Amniotic epithelial cell (primary cell): ENCODE data around the gene IL18.
"Not testable (repeated sequence)": the region's sequence is repeated elsewhere in the genome, so short reads cannot be mapped to it uniquely, and the experiment has no call there.

ENCODE experiments used
- DNase-seq: peaks from one replicate; pipeline ENCODE4 v3.0.0-alpha.2; 2010; ENCODE audit warnings: low read depth

Gene IL18

DNA sequence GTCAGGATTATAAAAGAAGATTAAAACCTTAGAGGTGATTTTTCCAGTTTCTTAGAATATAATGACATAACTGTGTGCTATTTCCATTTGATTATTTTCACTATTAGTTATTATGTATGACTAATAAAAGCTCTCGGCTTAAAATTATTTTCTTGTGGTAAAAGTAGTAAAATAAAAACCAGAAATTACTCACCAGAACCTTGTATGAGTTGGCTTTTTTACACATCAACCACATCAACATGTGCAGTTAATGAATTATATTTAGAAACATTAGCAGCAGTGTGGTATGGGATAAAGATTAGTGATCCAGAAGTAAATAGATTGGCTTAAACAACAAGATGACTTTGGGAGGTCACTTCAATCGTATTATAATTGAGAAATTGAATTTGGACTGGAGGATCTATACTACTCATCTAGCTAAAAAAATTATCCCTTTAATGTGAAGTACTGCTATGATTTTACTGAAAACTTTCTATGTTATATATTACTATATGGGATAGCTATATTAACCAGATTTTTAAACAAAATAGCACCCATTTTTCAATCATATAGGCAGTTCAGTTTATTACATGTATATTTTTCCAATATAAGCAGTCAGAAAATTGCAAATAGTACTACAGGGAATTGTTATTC, 8.6 kb upstream of the IL18 start:
- peak; percentile 52 for DNase-seq

DNA sequence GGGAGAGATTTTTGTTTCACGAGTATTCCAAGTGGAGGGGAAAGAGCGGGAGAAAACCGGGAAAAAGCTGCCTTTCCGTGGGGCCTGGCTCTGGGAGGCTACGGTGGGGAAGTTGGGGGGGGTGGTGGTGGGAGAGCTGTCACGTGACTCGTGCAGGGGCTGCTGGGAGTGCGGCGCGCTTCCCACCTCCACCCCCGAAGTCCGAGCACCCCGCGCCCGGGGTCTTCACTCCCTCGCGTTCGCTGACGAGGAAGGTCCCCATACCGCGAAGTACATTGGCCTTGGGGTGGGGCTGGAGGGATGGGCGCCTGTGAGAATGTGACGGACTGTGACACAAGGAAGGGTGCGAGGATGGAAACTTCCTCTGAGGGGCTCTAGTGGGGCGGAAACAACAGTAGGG, 3.3 kb upstream of the IL18 start, which contains the start of gene TEX12:
Gene TEX12 (plus strand): TSS at position 228 of the 400 bp plus-strand sequence. CDS start 1,897 bp downstream, outside the sequence.
- no peak for DNase-seq

DNA sequence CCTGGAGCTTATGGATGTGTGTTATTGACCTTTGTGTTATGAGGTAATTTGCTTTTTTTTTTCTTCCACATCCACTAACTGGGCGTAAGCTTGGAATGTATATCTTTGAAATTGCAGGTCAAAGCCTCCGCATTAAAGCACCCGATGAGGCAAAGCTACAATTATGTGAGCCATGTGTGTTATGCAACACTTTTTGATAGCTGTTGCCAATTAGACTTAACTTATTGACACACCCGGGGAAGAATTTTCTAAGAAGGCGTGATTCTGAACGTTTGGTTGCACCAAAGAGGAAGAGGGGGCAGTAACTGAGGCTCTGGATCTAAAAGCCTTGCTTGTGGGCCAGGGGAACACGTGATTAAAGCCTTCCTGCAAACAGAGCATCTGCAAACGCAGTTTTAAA, 2.7 kb upstream of the IL18 start:
- DNase-seq = peak; percentile 86

DNA sequence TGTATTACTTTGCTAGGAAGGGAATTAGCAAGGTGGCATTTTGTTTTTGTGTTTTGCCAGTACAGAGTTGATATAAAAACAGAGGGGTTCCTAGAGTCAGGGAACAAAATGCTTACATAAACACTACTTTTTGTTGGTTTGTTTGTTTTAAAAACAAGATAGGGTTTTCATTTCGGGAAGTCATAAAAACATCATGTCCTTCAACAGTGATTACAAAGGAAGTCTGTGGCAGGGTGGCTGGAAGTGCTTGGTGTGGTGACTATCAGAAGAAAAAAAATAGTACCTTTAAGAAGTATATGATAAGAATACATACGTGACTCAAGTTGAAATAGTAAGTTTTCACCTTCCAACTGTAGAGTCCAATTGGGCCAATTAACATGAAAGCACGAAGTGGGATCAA, 1.2 kb upstream of the IL18 start:
- no peak for DNase-seq

DNA sequence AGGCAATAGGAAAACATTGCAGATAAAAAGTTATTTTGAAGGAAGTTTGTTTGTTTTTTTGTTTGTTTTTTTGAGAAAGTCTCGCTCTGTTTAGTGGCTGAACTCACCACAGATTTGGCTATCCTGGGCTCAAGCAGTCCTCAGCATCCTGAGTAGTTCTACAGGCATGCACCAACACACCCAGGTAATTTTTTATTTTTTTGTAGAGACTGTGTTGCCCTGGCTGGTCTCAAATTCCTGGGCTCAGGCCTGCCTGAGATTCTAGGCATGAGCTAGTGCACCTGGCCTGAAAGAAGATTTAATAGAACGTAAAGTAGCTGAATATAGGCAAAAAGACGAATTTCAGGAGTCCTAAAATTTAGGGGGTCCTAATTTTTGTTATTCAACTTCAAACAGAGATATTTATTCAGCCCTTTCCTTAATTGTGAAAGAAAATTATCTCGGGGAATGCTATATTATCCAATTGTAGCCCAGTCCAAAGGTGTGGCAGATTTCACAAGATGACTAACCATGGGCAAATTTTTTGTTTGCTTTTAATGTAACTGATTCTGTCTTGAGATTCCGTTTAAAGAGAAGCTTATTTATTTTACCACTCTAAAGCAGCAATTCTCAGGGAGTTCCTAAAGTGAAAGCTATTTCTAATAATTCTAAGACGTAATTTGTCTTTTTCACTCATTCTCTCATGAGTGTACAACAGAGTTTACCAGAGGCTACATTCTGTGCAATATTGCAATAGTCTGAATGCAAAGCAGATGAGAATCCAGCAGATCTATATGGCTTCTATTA, 940 bp downstream of the IL18 start:
- DNase-seq = no peak

DNA sequence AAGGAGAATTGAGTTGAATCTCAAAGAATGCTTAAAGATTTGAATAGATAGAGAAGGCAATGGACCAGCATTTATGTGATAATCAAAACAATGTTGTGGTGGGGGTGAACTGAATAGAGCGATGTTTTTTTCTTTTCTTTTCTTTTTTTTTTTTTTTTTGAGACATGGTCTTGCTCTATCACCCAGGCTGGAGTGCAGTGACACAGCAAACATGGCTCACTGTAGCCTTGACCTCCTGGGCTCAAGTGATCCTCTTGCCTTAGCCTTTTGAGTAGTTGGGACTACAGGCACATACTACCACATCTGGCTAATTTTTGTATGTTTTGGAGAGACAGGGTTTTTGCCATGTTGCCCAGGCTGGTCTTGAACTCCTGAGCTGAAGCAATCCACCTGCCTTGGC, 1.7 kb downstream of the IL18 start:
- DNase-seq = not testable (repeated sequence)

DNA sequence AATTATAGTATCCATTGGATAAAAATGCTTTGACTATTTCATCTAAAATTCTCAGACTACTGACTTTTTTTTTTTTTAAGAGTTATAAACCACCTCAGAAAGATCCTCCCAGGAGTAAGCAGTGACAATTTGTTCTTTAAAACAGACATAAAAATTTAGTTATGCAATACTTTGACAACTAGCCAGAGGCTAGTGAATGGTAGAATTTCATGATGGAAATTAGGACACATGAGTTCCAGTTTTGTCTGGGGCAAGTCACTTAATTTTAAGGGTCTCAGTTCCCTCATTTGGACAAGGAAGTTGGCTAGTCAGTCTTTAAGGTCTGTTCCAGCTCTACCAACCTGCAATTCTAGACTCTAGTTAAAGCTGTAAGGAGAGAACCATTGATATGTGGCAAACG, 2.9 kb downstream of the IL18 start:
- DNase-seq = no peak

DNA sequence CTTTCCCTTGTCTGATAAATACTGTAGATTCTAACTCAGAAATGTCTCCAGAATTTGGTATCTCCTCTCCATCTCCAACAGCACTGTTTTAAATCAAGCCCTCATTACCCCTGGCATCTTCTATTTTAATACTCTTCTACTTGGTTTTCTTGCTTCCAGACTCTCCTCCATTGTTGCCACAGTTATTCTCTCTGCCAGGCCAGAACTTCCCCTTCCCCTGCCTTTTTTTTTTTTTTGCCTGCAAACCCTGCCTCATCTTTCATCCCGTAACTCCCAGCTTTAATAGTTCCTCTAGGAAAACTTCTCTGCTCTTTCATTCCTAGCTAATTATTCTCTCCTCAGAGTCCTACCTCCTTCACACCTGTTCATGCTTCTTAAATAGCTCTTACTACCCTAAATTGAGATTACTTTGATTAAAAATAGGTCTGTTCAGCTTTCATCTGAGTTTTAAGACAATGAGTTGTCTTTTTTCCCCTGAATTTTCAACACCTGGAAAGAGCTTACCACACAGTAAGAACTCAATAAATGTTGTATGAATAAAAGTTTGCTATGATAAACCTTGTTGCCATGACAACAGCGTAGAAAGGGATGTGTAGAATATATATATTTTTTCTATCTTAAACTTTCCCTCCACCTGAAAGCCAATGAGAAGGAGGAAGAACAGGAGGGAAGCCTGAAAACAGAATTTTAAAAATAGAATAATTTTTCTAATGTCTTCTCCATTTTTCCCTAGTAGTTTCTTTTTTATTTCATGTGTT, 3.6 kb downstream of the IL18 start:
- no peak for DNase-seq

DNA sequence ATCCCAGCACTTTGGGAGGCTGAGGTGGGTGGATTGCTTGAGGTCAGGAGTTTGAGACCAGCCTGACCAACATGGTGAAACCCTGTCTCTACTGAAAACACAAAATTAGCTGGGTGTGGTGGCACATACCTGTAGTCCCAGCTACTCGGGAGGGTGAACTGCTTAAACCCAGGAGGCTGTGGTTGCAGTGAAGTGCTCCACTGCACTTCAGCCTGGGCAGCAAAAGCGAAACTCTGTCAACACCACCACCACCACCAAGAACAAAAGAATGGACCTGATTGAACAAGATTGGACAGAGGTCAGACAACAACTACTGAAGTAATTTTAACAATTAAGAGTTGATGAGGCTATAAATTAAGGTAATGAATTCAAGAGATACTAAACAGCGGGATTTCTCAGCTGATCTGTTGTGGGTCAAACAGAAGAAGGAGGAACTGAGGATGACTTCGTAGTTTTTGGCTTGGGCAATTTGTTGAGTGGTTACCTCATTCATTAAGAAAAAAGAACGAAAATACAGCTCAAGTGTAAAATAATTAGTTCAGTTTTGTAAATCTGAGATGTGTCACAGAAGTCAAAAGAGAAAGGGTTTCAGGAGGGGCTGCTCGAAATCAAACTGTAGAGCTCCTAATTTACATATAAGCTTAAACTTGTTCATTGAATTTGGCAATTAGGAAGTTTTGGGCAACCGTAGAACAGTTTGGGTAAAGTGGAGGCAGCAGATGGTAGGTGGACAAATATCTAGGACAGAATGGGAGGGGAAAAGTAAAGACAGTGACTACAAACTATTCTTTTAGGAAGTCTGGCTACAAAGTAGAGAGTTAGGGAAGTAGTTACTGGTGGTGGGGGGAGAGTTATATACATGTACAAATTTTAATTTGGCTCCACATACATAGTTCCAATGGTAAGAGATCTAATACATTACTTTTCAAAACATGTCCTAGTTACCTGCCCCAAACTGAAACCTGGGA, 4.5 kb downstream of the IL18 start:
- DNase-seq = no peak

DNA sequence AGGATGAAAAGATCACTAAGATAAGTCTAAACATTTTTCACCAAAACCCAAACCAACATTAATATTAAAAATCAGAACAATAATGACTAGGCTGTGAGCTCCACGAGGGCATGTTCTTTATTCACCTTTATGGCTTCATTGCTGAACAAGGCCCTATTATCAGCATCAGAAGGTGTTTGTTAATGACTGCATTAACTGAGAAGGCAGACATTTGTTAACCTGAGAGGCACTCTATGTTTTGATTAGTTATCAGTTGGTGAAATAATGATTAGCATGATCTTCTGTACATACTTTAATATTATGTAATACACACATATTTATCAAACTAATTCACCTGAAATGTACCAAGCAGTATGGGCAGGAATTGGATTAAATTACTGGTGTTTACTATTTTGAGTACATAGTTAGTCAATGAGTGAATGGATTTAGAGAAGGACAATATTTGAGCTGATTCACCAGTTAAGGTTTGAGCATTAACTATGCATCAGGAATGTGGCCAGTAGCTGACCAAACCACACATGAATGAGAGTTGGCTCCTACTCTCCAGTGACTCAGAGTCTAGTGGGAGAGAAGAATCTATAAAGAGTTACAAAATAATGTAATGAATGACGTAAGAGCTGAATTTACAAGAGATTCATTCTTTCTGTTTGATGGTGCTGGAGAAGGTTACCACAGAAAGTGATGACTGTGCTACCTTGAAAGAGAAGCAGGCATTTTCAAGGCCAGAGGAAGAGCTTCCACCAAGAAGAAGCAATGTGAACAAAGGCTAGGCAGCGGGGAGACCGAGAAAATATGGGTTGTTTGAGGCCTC, 6.7 kb downstream of the IL18 start:
- peak; percentile 100 for DNase-seq

DNA sequence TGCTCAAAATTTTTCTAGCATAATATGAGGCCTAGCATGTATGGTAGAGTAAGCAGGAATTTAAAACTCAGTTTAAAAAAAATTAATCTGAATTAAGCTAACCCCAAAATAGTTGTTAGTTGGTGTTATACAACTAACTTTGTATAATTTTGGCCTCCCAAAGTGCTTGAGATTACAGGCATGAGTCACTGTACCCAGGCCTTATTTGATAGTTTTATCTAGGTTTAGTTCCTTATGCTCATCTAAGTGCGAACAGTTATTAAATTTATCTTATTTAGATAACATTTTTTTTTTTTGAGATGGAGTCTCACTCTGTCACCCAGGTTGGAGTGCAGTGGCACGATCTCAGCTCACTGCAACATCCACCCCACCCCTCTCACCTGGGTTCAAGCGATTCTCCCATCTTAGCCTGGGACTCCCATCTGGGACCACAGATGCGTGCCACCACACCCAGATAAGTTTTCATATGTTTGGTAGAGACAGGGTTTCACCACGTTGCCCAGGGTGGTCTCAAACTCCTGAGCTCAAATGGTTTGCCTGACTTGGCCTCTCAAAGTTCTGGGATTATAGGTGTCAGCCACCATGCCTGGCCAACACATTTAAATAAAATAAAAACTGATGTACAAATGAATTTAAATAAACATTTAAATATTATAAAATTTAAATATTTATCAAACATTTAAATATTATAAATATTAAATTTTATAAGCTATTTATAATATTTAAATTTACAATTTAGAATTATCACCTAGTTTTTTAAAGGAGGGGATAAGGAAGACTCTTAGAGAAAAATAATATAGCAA, 7.5 kb downstream of the IL18 start:
- peak; percentile 31 for DNase-seq

DNA sequence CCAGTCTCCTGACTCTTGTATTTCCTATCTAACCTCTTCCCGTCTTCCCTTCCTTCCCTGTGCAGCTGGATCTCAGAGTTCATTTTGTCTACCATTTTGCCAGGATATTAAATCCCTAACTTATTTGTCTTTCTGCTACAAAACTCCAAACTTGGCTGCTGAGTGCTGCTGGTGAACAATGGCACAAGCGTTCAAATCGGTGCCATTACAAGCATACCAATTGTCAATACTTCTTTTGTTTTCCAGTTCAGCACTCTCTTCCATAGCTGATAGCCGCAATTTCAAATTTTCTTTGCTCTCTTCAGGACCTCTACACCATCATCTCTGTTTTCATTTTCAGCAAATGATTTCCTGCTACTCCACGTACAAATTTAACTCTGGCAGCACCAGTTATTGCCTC, 13.4 kb downstream of the IL18 start:
- no peak for DNase-seq

DNA sequence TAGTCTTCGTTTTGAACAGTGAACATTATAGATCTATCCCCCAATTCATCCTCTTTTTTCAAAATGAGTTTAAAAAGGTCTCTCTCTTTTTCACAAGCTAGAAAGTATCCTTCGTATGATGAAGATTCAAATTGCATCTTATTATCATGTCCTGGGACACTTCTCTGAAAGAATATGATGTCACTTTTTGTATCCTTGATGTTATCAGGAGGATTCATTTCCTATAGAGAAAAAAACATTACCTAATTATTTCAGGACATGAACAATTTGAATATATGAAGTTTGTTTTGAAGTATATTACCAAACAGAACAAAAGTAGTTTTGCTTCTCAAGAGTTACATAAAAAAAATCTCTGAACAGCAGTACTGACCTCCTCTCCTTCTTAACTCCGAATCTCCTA, 20.3 kb downstream of the IL18 start:
- no peak for DNase-seq

DNA sequence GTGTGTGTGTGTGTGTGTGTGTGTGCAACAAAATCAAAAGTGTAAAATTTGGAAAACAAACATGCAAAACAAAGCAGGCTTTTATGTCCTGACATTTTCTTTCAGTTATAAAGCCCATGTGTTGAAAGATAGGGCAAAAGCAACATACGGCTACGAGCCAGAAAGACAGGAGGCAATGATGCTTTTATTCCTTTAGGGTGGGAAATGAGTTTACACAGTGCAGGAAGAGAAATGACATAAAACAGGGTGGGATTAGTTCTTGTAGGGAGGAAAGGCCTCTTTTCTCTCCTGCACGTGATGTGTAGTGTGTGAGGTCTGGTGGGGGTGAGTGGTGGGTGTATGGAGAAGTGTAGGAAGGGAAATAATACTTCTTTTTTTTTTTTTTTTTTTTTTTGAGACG, 29.4 kb downstream of the IL18 start:
- DNase-seq = no peak

DNA sequence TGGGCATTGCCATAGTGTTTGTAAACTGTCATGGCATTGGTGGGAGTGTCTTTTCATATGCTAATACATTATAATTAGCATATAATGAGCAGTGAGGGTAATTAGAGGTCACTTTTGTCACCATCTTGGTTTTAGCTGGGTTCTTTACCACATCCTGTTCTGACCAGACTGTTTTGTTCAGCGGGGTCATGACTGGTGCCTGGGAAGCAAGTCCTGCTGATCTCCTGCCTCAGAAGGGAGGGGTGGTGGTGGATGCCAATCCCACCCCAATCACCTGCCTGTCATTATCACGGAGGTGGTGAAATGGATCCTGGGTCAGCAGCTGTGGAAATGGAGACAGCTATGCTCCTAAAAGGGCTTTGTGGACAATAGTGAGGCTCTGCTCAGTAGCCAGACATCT, 31.2 kb downstream of the IL18 start:
- DNase-seq = no peak

DNA sequence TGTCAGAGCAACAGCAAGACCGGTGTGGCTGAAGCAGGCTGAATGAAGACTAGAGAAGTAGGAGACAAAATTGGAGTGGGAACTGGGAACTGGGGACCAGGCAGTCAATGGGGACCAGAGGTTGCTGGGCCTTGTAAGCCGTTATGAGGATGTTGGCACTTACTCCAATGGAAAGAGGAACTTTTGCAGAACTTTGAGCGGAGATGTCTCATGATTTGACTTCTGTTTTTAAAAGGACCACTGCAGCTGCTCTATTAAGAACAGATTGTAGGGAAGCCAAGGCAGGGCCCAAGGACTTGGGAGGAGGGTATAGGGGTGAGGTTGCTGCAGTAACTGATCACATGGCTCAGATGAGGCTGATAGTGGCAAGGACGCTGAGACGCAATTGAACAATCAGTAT, 34.2 kb downstream of the IL18 start:
- DNase-seq = no peak

DNA sequence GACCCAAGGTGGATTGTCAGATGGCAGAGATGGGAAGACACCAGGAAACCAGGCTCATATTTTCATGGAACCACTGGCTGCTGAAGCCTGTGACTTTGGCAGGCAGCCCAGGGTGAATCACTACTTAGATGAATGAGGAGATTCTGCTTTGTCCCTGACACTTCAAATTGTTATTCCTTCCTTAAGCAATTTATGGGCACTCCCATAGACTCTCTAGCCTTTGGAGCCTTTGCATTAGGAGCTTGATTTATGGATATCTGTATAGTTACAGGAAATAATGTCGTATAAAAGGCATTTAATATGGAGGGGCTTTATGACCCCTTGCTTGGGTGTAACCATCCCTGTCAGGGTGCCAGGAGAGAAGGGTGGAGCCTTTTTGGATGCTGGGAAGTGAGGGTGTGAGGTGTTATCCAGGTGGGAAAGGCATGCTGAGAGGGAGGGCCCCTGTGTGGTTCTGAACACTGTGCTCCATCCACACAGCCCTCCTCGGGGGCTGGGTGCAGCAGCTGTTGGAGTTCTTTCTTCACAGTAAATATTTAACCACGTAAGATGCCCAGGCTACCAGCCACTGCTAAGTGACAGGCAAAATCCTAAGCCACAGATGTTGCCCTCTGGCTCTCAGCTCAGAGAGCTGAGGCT, 35.3 kb downstream of the IL18 start:
- peak; percentile 74 for DNase-seq

DNA sequence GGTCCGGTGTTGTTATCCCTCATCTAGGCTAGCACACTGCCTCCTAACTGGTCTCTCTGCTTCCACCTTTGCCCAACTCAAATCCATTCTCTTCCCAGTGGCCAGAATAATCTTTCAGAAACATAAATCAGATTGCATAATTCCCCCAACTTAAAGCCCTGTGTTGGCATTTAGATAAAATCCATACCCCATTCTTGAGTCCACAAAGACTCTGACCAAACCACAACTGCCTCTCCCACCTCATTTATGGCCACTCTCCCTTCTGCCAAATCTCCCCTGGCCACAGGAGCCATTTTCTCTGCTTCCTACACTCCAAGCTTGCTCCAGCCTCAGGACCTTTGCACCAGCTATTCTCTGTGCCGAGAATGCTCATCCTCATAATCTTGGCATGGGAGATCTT, 36.8 kb downstream of the IL18 start:
- DNase-seq = peak; percentile 88

DNA sequence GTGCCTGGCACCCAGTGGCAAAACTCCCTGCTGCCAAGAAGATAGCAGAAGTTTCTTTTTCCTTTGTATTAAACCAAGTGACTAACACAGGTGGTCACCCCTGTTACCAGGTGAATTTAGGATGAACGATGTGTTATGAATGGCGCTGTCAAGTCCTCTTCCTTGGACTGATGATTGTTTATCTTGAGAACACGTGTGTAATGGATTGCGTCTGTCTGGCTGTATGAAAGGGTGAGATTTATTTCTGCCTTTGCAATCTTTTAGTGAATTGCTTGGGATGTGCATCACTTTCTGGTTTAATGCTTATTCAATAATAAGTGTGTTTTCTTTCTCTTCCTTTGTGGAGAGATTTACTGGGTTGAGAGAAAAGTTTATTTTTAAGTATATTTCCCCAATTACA, 40.8 kb downstream of the IL18 start:
- DNase-seq = peak; percentile 65
